Peyer's patch (tissue), 4 donors: ENCODE data around the gene GMCL1.

Experiments
- POLR2A ChIP-seq, 2 donors: fragments of 450-650 bp; IDR thresholded peaks; one replicate each; pipeline ENCODE4 v1.5.1; 2017; ENCODE audit warnings: antibody characterized with exemption in 2 of 2, mild to moderate bottlenecking in 2 of 2, moderate library complexity in 2 of 2
- TF ChIP-seq, protein P1 (sequence below), 6 experiments: fragments of 450-650 bp in 4 of 6; fragments of 200-600 bp in 2 of 6; sonication (generic) in 1 of 6; IDR thresholded peaks; one replicate each; pipeline ENCODE4 v1.5.1; 2017 to 2019; ENCODE audit warnings: antibody characterized with exemption in 6 of 6, mild to moderate bottlenecking in 3 of 6, moderate library complexity in 1 of 6

DNA sequence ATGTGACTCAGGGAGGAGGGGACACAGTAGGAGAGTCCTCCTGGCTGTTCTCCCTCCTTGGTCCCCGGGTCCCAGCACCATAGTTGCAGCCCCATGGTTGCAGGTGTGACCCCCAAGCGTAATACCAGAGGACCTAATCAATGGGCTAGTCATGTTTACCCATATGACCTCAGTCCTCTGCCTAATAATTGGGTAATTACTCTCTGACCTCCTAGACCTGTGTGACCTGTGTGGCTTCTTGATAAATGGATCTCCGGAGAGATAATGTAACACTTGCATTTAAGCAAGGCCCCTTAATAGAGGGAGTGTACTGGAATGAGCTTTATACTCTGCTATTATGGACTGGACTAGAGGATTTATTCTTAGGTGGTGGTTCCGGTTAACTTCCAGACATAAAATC is 32.2 kb upstream of the GMCL1 start:
- TF ChIP-seq, protein P1, sequence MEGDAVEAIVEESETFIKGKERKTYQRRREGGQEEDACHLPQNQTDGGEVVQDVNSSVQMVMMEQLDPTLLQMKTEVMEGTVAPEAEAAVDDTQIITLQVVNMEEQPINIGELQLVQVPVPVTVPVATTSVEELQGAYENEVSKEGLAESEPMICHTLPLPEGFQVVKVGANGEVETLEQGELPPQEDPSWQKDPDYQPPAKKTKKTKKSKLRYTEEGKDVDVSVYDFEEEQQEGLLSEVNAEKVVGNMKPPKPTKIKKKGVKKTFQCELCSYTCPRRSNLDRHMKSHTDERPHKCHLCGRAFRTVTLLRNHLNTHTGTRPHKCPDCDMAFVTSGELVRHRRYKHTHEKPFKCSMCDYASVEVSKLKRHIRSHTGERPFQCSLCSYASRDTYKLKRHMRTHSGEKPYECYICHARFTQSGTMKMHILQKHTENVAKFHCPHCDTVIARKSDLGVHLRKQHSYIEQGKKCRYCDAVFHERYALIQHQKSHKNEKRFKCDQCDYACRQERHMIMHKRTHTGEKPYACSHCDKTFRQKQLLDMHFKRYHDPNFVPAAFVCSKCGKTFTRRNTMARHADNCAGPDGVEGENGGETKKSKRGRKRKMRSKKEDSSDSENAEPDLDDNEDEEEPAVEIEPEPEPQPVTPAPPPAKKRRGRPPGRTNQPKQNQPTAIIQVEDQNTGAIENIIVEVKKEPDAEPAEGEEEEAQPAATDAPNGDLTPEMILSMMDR (IDR thresholded peaks at IDR 0.05), result no peak
- no peak for TF ChIP-seq POLR2A (IDR thresholded peaks at IDR 0.05)
